ENCODE results near the gene SHISAL1. TPM values are rescaled to one million over a fixed set of nuclear protein-coding genes. Genes with fewer than 3 reads are reported as not detected.

The SHISAL1 gene
- total RNA-seq, 1 experiment from 2014 or later = 2.9 TPM

GRCh38 chr22:44197271-44197670, 115.5 kb downstream of the SHISAL1 start:
- Mint-ChIP-seq H3K27me3 (ENCODE audit: low read depth) (peaks cover 10% of the 10 kb centered on the region), H3K9me3 (no peaks in the 10 kb centered on the region), H3K4me3 (no peak overlapping the region), H3K27ac (no peak overlapping the region), H3K36me3 (ENCODE audit: insufficient read depth in 1 of 3, low read depth in 3 of 3) (no peaks in the 10 kb centered on the region; a peak in 1 of 7 replicates), H3K4me1 (peaks cover 3 to 21% of the 10 kb centered on the region in 2 experiments; a peak in 3 of 4 replicates)
- no peak overlapping the region for H3K14ac ChIP-seq (ENCODE audit: insufficient read depth, low read length)
- no peak overlapping the region for H2BK5ac ChIP-seq (ENCODE audit: insufficient read length, low read length)
- no peaks in the 10 kb centered on the region for H3K79me2 ChIP-seq (ENCODE audit: insufficient read depth, low read length)
- no peak overlapping the region for H3T11ph ChIP-seq (ENCODE audit: low read length)
- H3K4me1 ChIP-seq (ENCODE audit: insufficient read depth, low read length) = no peaks in the 10 kb centered on the region
- no peaks in the 10 kb centered on the region for H3K9me3 ChIP-seq (ENCODE audit: control insufficient read depth, low read depth, low read length)
- no peak overlapping the region for H4K5ac ChIP-seq (ENCODE audit: insufficient read length, low read depth, low read length)
- H2AFZ ChIP-seq (ENCODE audit: low read length) = no peak overlapping the region
- H4K20me1 ChIP-seq (ENCODE audit: control insufficient read depth, insufficient read depth, insufficient read length) = peaks cover 5% of the 10 kb centered on the region
- H4K8ac ChIP-seq (replicated peaks; ENCODE audit: insufficient read length, low read depth, low read length) = no peak overlapping the region
- no peak for TF ChIP-seq CTCF (conservative IDR thresholded peaks at IDR 0.05)
- no peak overlapping the region for H2AK5ac ChIP-seq (ENCODE audit: insufficient read length, low read length)
- no peak overlapping the region for H3K4me2 ChIP-seq (ENCODE audit: insufficient read depth, insufficient read length, low read length)
- no peaks in the 10 kb centered on the region for H3K27me3 ChIP-seq (ENCODE audit: insufficient read depth, low read length)
- no peak overlapping the region for H2BK12ac ChIP-seq (ENCODE audit: insufficient read length, low read depth, low read length)
- H3K79me1 ChIP-seq (ENCODE audit: insufficient read depth, low read depth, low read length, poor library complexity, severe bottlenecking) = no peaks in the 10 kb centered on the region
- no peak overlapping the region for H3K4ac ChIP-seq (ENCODE audit: low read depth, low read length)
- H3K18ac ChIP-seq (ENCODE audit: insufficient read length, low read depth, low read length) = no peak overlapping the region
- no peak for DNase-seq
- no peak overlapping the region for H2BK120ac ChIP-seq (ENCODE audit: low read depth, low read length, poor library complexity, severe bottlenecking)
- H2BK20ac ChIP-seq (ENCODE audit: low read depth, low read length, poor library complexity, severe bottlenecking) = no peak overlapping the region
- no CpG with 5 or more reads among the region's 2 CpGs for WGBS (ENCODE audit: extremely low coverage, insufficient read length, low lambda C conversion rate)
- H4K91ac ChIP-seq (ENCODE audit: insufficient read length, low read depth, low read length) = no peak overlapping the region
- H3K23me2 ChIP-seq (ENCODE audit: insufficient read length, low read depth, low read length, poor library complexity, severe bottlenecking) = no peaks in the 10 kb centered on the region
- H2BK15ac ChIP-seq (ENCODE audit: low read depth, low read length) = no peak overlapping the region
- H3K56ac ChIP-seq (ENCODE audit: insufficient read length, low read depth, low read length) = no peak overlapping the region
- no peak overlapping the region for H3K27ac ChIP-seq (ENCODE audit: insufficient read length, low read depth, low read length)
- H3K9ac ChIP-seq (ENCODE audit: extremely low read depth, insufficient read length, low read length) = no peak overlapping the region
- H3K23ac ChIP-seq (ENCODE audit: insufficient read length, low read depth, low read length) = no peak overlapping the region
